Thoracic aorta (tissue), 2 donors: ENCODE data around the gene ZNF420. TPM values are rescaled to one million over a fixed set of nuclear protein-coding genes. Genes with fewer than 3 reads are reported as not detected.
A peak's percentile ranks its signal among the peaks of the same experiment; 100 is the strongest.
"Not testable (repeated sequence)": the region's sequence is repeated elsewhere in the genome, so short reads cannot be mapped to it uniquely, and the experiment has no call there.

Experiments used
- ATAC-seq: fragments of 150-250 bp; one replicate; pipeline ENCODE4 v1.8.0; 2017; ENCODE audit warnings: low read depth; ENCODE audit not compliant: insufficient number of reproducible peaks, low FRiP score
- DNase-seq: peaks from one replicate; pipeline ENCODE4 v3.0.0-alpha.2; 2020; ENCODE audit warnings: low spot score
- H3K27ac ChIP-seq, 2 donors: fragments of 200-600 bp; sonication (generic); 1 replicate in 1 of 2; 2 replicates in 1 of 2; pipeline ENCODE4 v1.5.1; 2016; ENCODE audit warnings: mild to moderate bottlenecking in 2 of 2, moderate library complexity in 2 of 2
- H3K27me3 ChIP-seq: fragments of 200-600 bp; sonication (generic); replicated peaks from 2 replicates; pipeline ENCODE4 v1.6.0; 2016; ENCODE audit warnings: mild to moderate bottlenecking; ENCODE audit not compliant: insufficient read depth
- H3K36me3 ChIP-seq: fragments of 200-600 bp; sonication (generic); one replicate; pipeline ENCODE4 v1.5.1; 2016
- H3K4me1 ChIP-seq, 2 donors: fragments of 200-600 bp; sonication (generic); 1 replicate in 1 of 2; 2 replicates in 1 of 2; pipeline versions ENCODE4 v1.5.1 to v1.6.0; 2016; ENCODE audit warnings: low read depth in 2 of 2, mild to moderate bottlenecking in 1 of 2; ENCODE audit not compliant: control insufficient read depth in 1 of 2
- H3K4me3 ChIP-seq: fragments of 200-600 bp; sonication (generic); 2 replicates; pipeline ENCODE4 v1.5.1; 2016; ENCODE audit warnings: mild to moderate bottlenecking
- H3K9me3 ChIP-seq: fragments of 200-600 bp; sonication (generic); 2 replicates; pipeline ENCODE4 v1.5.1; 2016
- total RNA-seq, 2 donors: library from RNA; depleted of rRNA; stranded (reverse); fragments of >200 nt; gene quantifications; one replicate each; pipeline versions ENCODE4 v1.1.0 to v1.2.3, GENCODE V29; 2016
- TF ChIP-seq, protein P1 (sequence below): fragments of 200-600 bp; sonication (generic); IDR thresholded peaks from one replicate; pipeline ENCODE4 v1.5.1; 2019; ENCODE audit warnings: antibody characterized with exemption

Gene ZNF420
- total RNA-seq, 2 donors from 2014 or later: 1.8 to 17.5 TPM

DNA sequence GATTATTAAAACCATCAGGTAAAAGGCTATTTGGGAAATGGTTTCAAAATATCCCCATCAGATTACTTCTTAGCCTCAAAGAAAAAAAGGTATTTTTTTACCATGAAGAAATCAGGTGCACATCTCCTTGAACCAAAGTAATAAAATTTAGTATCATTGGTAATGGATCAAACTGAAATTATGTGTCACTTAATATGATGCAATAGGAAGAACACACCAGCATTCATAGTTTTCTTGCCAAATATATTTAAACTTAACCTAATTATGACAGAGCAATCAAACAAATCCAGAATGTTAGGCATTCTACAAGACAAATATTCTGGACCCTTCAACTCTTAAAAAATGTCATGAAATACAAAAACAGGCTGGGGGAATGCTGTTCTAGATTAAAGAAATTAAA, 4.1 kb upstream of the ZNF420 start:
- peaks cover 7 to 16% of the 10 kb centered on the region in 2 donors for H3K4me1 ChIP-seq
- H3K27me3 ChIP-seq: no peaks in the 10 kb centered on the region
- no peak overlapping the region for H3K4me3 ChIP-seq
- H3K27ac ChIP-seq: no peak overlapping the region
- DNase-seq (no peak), ATAC-seq (no peak)
- TF ChIP-seq, protein P1, sequence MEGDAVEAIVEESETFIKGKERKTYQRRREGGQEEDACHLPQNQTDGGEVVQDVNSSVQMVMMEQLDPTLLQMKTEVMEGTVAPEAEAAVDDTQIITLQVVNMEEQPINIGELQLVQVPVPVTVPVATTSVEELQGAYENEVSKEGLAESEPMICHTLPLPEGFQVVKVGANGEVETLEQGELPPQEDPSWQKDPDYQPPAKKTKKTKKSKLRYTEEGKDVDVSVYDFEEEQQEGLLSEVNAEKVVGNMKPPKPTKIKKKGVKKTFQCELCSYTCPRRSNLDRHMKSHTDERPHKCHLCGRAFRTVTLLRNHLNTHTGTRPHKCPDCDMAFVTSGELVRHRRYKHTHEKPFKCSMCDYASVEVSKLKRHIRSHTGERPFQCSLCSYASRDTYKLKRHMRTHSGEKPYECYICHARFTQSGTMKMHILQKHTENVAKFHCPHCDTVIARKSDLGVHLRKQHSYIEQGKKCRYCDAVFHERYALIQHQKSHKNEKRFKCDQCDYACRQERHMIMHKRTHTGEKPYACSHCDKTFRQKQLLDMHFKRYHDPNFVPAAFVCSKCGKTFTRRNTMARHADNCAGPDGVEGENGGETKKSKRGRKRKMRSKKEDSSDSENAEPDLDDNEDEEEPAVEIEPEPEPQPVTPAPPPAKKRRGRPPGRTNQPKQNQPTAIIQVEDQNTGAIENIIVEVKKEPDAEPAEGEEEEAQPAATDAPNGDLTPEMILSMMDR: no peak
- peaks cover 10% of the 10 kb centered on the region for H3K9me3 ChIP-seq
- H3K36me3 ChIP-seq: no peaks in the 10 kb centered on the region

DNA sequence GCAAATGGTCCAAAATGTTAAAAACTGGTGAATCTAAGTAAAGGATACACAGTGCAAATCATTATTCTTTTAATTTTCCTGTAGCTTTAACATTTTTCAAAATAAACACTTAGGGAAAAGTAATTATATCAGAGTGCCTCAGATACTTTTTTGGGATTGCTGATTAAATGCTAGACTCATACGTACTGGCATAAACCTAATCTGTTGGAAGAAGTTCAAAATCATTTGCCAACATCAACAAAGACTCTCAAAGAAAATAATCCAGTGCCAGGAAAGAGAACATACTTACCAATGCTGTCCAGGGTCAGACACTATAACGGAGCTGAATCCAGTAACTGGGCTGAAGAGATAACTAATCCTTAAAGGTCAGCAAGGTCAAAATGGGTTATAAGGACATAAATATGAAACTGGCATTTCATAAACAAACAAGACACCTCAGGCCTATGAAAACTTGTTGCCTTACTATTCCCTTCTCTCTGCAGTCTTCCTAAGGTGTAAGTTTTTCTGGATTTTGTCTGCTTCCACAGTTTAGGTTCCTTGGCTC, 3.3 kb upstream of the ZNF420 start:
- H3K4me3 ChIP-seq: no peak overlapping the region
- TF ChIP-seq, protein P1: no peak
- no peak overlapping the region for H3K27ac ChIP-seq
- H3K4me1 ChIP-seq: peaks cover 10 to 24% of the 10 kb centered on the region in 2 donors
- DNase-seq (no peak), ATAC-seq (no peak)
- no peaks in the 10 kb centered on the region for H3K36me3 ChIP-seq
- H3K9me3 ChIP-seq: peaks cover 5% of the 10 kb centered on the region
- H3K27me3 ChIP-seq: no peaks in the 10 kb centered on the region

DNA sequence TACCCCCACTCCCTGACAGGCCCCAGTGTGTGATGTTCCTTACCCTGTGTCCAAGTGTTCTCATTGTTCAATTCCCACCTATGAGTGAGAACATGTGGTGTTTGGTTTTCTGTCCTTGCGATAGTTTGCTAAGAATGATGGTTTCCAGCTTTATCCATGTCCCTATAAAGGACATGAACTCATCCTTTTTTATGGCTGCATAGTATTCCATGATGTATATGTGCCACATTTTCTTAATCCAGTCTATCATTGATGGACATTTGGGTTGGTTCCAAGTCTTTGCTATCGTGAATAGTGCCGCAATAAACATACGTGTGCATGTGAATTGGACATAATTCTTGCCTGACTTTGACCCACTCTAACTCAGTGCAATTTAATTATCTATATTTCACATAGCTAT, 1.7 kb upstream of the ZNF420 start:
- not testable (repeated sequence) for H3K9me3 ChIP-seq, H3K4me3 ChIP-seq, H3K27me3 ChIP-seq, ATAC-seq, DNase-seq, H3K36me3 ChIP-seq, H3K27ac ChIP-seq
- peaks cover 10 to 27% of the 10 kb centered on the region in 2 donors for H3K4me1 ChIP-seq

DNA sequence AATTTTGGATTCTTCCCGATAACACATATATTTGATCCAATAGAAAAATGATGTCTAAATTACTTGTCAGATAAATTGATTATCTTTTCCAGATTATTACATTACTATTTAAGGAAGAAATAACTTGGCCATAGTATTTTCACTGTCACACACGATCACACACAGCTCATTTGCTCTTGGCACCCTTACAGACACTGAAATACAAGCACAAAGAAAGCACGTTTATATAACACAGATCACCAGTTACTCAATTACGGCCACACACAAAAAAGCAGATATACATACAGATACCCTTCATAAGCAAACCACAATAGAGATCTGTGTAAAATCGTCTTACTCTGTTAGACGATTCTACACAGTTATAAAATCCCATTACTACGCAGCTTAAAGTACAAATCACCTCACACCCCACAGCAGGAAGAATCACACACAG, 716 bp upstream of the ZNF420 start:
- DNase-seq (no peak), ATAC-seq (no peak)
- H3K4me1 ChIP-seq: peaks cover 10 to 27% of the 10 kb centered on the region in 2 donors
- TF ChIP-seq, protein P1: no peak
- no peaks in the 10 kb centered on the region for H3K27me3 ChIP-seq
- H3K27ac ChIP-seq: peak overlapping the region; percentile 70 to 88
- peaks cover 7% of the 10 kb centered on the region for H3K9me3 ChIP-seq
- H3K36me3 ChIP-seq: no peaks in the 10 kb centered on the region
- H3K4me3 ChIP-seq: peak overlapping the region; percentile 83

DNA sequence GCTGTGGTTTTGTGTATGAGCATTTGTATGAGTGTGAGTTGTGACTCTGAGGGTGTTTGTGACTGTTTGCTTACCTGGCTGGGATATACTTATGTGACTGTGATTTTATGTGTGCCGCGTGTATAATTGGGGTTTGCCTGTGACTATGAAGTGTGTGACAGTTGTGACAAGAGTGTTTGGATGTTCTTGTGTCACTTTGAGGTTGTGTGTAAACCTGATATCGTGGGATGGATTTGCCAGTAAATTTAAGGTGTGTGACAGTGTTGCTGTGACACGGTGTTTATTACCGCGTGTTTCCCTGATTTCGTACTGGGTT, 442 bp downstream of the ZNF420 start:
- ATAC-seq (no peak), DNase-seq (no peak)
- peak overlapping the region; percentile 70 to 88 for H3K27ac ChIP-seq

More for the DNA sequence above, 442 bp downstream of the ZNF420 start:
- TF ChIP-seq, protein P1: no peak
- Histone ChIP-seq H3K9me3 (peaks cover 16% of the 10 kb centered on the region), H3K36me3 (no peaks in the 10 kb centered on the region), H3K4me1 (peaks cover 10 to 27% of the 10 kb centered on the region in 2 donors), H3K27me3 (no peaks in the 10 kb centered on the region), H3K4me3 (peak overlapping the region; percentile 83)
